Panc1 (cell line): ENCODE measurements around the gene NAA11.

Experiments used
- CTCF ChIP-seq: fragments of 450-650 bp; IDR thresholded peaks from 2 replicates; pipeline ENCODE4 v1.5.1; 2017; ENCODE audit warnings: mild to moderate bottlenecking
- POLR2AphosphoS5 ChIP-seq: IDR thresholded peaks from 2 replicates; pipeline ENCODE4 v1.6.1; 2012; ENCODE audit warnings: mild to moderate bottlenecking, low read depth, low read length, moderate library complexity
- TCF7L2 ChIP-seq: IDR thresholded peaks from 2 replicates; pipeline ENCODE4 v1.6.1; 2011; ENCODE audit warnings: mild to moderate bottlenecking, low read depth, low read length, inconsistent platforms

- TF ChIP-seq CTCF (no peak), POLR2AphosphoS5 (no peak), TCF7L2 (no peak)
Observed at GRCh38 chr4:79298484-79298883, 27.4 kb downstream of the NAA11 start.
